Frontal cortex (tissue), 4 donors: ENCODE measurements around the gene SORT1. TPM values are rescaled to one million over a fixed set of nuclear protein-coding genes. Genes with fewer than 3 reads are reported as not detected.
A peak's percentile ranks its signal among the peaks of the same experiment; 100 is the strongest.
"Not testable (repeated sequence)": the region's sequence is repeated elsewhere in the genome, so short reads cannot be mapped to it uniquely, and the experiment has no call there.

Source experiments
- DNase-seq, 2 donors: peaks; one replicate each; pipeline ENCODE4 v3.0.0; 2012; ENCODE audit warnings: low spot score in 2 of 2
- FAIRE-seq: peaks from 2 replicates; lab custom pipeline; 2012; peaks lifted over from hg19 to GRCh38; lab: Jason Lieb, UNC
- total RNA-seq: library from RNA; depleted of rRNA; stranded (reverse); fragments of >200 nt; gene quantifications from one replicate; pipeline ENCODE4 v1.2.3, GENCODE V29; 2014
- donor health status: control.
- donor health status: control.
- donor health status: control.

SORT1 gene
- total RNA-seq, result 42.8 TPM

GRCh38 chr1:109397581-109398342, at the start of gene SORT1:
Gene SORT1 (minus strand): TSS chr1:109397918. CDS start chr1:109397892, 26 bp downstream.
- DNase-seq (peak; percentile 82 to 84), FAIRE-seq (no peak)

- not testable (repeated sequence) for FAIRE-seq, DNase-seq
Observed at GRCh38 chr1:109445949-109446695, 48.4 kb upstream of the SORT1 start.

GRCh38 chr1:109444346-109444745, 46.6 kb upstream of the SORT1 start:
- DNase-seq (no peak), FAIRE-seq (no peak)

- DNase-seq (no peak), FAIRE-seq (no peak)
Observed at GRCh38 chr1:109443476-109443875, 45.8 kb upstream of the SORT1 start.

- DNase-seq (no peak), FAIRE-seq (no peak)
Observed at GRCh38 chr1:109441069-109441468, 43.4 kb upstream of the SORT1 start.

GRCh38 chr1:109438798-109439297, 41.1 kb upstream of the SORT1 start:
- FAIRE-seq, result no peak

GRCh38 chr1:109434484-109434883, 36.8 kb upstream of the SORT1 start:
- no peak for FAIRE-seq

More at GRCh38 chr1:109438798-109439297, 41.1 kb upstream of the SORT1 start:
- DNase-seq, result no peak

GRCh38 chr1:109433322-109433721, 35.6 kb upstream of the SORT1 start:
- no peak for FAIRE-seq

More at GRCh38 chr1:109434484-109434883, 36.8 kb upstream of the SORT1 start:
- no peak for DNase-seq

GRCh38 chr1:109432336-109432735, 34.6 kb upstream of the SORT1 start:
- no peak for DNase-seq
- FAIRE-seq, result no peak

More at GRCh38 chr1:109433322-109433721, 35.6 kb upstream of the SORT1 start:
- DNase-seq, result no peak

- FAIRE-seq, result no peak
- DNase-seq, result no peak
Observed at GRCh38 chr1:109427171-109427467, 29.4 kb upstream of the SORT1 start.

GRCh38 chr1:109426281-109427170, 28.8 kb upstream of the SORT1 start, which contains the start of gene PSMA5:
Gene PSMA5 (minus strand): TSS chr1:109426448. CDS start chr1:109426330, 118 bp downstream.
- DNase-seq, result peak; percentile 76 to 89
- FAIRE-seq, result peak; percentile 73

- DNase-seq, result peak in 1 of 2 donors; percentile 22
- no peak for FAIRE-seq
Observed at GRCh38 chr1:109425391-109426280, 27.9 kb upstream of the SORT1 start.

- FAIRE-seq, result no peak
- DNase-seq, result no peak
Observed at GRCh38 chr1:109423498-109423897, 25.8 kb upstream of the SORT1 start.

GRCh38 chr1:109412551-109412950, 14.8 kb upstream of the SORT1 start:
- FAIRE-seq, result no peak
- no peak for DNase-seq

GRCh38 chr1:109404838-109405237, 7.1 kb upstream of the SORT1 start:
- DNase-seq (no peak), FAIRE-seq (no peak)

GRCh38 chr1:109402025-109402424, 4.3 kb upstream of the SORT1 start:
- no peak for FAIRE-seq

GRCh38 chr1:109400035-109400655, 2.4 kb upstream of the SORT1 start:
- FAIRE-seq, result no peak
- DNase-seq, result no peak

More at GRCh38 chr1:109402025-109402424, 4.3 kb upstream of the SORT1 start:
- DNase-seq, result no peak

GRCh38 chr1:109399326-109399957, 1.7 kb upstream of the SORT1 start:
- peak; percentile 99 for FAIRE-seq
- DNase-seq, result peak; percentile 44 to 51
